HG03097 (cell line): ENCODE results near the gene PPP1R12A.

ENCODE experiments used
- ATAC-seq: cut with Tn5 transposase; IDR thresholded peaks from one replicate; pipeline ENCODE4 v1.9.1; 2021; ENCODE audit not compliant: unreplicated experiment, low FRiP score

PPP1R12A gene

DNA sequence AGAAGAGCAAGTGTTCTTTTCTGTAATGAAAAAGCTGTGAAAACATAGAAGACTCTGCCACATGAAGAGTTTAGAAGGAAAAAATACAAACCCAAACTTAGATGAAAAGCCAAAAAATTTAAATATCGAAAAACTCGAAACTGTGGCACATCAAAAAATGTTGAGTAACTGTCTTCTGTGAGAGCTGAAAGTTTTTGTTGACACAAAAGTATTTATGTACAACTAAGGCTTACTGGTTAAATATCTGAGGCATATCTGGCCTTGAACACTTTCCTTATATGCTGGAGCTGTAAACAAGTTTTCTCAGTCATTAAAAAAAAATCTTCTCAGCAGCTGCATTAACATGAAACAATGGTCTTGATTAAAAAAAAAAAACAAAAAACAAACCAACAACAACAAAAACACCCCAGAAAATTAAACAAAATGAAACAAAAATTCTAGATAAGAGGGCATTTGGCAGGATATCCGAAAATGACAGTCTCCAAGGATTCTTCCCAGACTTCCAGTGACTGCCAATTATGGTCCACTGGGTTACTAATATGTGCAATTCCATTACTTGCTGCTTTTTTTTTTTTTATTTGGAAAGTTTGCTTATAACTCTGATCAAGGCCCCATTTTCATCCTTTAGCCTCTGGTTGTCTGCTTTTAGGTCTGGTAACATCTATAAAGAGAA, 159.4 kb downstream of the PPP1R12A start:
- ATAC-seq = no peak

DNA sequence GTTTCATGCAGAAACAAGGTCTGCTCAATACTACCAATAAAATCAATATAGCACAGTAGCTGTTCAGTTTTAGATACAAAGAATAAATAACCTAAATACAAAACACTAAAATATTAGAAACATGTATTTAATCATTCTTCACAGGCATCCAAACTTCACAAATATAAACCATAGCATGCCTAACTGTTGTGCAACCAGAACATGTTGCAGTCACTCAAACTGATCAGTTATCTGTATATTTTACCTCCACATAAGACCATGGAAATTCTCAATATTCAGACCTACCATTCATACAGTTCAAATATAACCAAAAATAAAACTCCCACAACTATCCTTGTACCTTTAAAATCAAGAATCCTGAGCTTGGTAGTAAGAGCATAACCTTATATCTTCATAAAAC, 161.0 kb downstream of the PPP1R12A start:
- no peak for ATAC-seq

DNA sequence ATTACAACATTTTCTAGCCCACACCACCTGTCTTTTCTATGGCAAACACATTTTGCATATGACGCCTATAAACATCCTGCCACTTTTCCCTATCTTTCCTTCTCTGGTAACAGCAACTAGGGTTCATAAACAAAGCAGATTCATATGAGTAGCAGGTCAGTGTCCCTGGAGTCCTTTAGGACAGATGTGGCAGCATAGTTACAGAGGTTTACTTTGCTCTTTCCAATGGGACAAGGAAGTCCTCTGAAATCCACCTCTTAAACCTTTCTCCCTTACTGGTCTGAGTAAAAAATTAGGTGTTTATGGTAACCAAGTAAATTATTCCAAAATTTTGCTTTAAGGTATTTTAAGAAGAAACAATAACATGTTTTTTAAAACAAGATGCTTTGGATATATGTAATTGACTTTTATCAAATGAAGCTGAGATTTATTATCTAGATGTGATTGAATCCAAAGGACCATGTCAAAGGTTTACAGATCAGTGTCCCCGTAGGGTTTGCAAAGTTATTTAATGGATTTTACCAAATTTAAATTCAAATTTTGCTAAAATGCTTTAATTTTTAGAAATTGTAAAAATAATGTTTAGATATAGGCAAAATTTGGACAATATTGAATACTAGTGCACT, 164.9 kb downstream of the PPP1R12A start:
- no peak for ATAC-seq

DNA sequence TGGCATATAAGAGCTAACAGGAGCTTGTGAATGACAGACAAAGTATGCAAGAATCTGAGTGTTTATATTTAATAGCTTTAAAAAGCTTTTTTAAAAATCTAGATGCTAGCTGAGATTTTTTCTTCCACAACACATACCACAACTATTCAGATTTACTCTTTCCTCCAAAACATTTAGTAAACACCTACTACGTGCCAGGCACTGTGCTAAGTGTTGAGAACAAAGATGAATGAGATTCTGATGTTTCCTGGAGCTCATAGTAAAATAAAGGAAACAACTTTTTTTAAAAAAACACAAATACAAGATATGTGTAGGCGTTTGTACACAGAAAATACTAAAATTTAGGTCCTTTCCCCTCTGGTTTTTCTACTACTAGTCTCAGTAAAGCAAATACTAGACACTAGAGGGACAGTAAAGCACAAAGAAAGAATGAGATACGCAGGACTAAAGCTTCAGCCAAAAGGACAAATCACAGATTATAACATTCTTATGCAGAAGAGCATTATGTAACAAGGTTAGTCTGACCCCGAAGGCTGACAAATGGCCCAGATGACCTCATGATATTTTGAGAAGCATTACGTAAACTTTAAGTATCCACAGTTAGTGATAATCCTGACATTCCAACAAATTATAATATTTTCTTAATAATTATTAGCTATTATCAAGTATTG, 165.6 kb downstream of the PPP1R12A start:
- ATAC-seq = no peak

DNA sequence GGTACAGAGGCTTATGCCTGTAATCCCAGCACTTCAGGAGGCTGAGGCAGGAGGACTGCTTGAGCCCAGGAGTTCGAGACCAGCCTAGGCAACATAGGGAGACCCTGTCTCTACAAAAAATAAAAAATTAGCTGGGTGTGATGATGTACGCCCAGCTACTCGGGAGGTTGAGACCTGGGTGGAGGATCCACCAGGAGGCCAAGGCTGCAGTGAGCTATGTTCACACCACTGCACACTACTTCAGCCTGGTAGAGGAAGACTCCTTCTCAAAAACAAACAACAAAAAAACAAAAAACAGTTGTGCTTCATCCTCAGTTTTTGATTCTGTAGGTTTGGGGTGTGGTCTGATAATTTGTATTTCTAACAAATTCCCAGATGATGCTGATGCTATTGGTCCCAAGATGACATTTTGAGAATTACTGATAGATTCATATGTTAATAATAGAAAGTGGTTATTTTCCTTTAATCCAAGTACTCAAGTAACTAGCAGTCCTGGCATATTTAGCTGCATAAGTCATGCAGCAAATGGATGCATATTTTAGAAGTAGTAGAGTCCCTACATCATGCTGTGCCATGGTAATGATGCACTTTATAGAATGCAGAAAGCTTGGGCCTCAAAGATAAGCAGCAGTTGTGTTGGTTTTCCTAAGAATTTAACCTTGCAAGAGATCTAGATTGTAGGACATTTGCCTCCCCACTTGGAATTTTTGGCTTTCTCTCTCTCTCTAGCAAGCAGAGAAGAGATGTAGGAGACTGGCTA, 168.0 kb downstream of the PPP1R12A start:
- ATAC-seq = no peak

DNA sequence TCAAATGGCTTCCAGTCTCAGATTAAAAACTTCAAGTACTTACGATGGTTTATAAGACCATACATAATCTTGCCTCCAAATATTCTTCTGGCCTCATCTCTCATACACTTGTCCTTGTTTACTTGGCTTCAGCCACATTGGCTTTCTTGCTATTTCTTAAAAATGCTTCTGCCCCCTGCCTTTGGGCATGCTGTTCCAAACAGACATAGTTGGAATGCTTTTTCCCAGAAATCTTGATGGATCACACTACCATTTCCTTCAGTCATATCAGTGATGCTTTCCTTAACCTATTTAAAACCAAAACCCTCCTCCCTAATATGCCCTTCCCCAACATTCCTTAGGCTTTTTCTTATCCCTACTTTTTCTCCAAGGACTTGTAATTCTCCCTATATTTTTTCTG, 169.7 kb downstream of the PPP1R12A start:
- ATAC-seq = no peak

DNA sequence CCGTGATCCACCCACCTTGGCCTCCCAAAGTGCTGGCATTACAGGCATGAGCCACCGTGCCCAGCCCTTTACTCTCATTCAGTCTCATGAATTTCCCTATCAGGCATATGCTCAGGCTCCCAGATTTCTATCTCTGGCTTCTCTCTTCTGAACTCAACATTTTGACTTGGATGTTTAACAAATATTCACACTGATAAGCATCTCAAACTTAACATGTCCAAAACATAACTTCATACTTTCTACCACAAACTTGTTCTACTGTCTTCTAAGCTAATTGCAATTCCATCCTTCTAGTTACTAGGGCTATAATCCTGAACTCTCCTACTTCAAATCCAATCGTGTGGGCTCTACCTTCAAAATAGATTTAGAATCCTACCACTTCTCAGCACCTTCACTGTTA, 170.3 kb downstream of the PPP1R12A start:
- ATAC-seq = no peak

DNA sequence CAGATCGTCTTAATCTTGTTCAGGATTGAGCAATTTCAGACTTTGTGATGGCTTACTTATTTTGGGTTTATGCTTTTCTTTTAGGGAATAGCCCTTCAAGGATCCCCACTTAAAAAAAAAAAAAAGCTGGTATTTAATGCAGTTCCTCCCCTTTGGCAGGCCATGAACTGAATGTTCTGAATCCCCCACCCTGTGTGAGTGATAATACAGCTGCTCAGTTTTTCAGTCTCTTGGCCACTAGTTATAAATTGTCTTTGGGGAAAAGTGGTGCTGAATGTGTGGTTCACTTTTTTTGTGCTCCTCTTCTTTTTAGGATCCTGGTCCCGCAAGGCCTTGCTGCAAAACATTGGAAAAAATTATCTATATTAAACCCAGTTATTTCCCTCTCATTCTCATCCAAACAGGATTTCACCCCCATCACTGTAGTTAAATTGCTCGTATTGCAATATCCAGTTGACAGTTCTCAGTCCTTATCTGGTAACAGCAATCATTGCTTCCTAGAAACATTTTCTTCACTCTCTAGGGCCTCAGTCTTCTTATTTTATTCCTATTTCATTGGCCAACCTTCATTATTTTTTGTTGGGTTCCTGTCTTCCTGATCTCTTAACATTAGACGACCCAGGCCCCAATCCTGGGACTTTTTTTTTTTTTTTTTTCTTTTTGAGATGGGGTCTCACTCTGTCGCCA, 171.0 kb downstream of the PPP1R12A start:
- no peak for ATAC-seq

DNA sequence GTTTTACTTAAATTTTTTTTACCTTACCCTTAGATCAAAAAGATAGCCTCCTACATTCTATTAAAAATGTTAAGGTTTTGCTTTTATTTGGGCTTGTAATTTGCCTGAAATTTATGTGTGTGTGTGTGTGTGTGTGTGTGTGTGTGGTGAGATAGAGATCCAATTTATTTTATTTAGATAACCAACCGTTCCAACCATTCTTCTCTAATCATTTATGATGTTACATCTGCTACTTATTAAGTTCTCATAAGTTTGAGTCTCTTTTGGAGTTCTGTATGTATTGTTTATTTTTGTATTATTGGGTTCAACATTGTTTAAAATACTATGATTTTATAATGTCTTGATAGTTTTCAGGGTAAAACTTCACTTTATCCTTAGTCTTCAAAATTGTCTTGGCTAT, 173.6 kb downstream of the PPP1R12A start:
- no peak for ATAC-seq

DNA sequence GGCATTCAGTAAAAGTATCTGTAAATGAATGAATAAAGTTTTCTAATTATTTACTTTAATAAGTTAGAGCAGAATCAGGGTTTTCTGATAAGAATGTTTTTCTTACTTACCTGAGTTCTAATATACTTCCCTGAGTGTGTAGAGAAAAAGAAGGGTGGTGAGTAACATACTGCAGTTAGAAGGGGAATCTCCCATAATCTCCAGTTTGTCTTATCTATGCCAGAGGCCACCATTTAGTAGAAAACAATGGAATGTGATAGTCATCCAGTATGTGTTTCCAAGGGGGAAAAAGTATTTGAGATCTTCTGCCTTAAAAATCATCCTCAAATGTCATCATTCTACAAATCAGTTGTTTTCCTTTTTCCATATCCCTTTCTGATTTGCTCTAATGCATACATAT, 187.6 kb downstream of the PPP1R12A start:
- no peak for ATAC-seq

DNA sequence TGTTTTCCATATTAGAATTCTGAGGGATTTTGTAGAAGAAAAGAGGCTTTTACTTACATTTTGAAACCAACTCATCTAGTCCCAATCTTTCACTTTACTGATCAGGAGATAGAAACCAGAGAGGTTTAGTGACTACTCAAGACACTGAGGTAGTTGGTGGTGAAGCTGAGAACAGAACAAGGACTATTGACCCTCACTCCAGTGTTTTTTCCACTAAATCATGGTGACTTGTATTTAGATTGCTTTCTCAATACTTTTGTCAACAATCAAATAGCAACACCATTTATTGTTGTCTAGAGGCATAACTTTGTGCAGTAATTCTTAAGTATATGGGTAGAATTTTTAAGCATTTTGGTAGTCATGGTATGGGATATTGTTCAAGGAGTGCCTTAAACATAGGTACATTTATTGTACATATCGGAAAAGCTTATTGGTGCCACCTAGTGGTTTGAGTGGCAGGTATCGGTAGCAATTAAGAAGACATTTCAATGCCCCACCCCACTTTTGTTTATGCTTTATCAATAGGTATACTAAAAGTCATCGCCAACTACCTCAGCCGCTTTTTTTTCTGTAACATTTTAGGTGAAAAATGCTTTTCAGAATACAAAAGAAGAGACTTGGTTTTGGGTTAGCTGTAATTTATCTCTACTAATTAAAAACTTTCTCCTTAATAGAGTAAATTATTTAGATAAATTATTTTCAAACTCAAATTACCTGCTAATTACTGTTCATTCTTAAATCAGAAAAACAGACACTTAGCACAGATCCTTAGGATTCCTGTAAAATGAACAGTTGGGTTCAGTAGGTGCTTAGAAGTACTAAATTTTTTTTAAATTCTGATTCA, 196.8 kb downstream of the PPP1R12A start:
- peak; percentile 70 for ATAC-seq

DNA sequence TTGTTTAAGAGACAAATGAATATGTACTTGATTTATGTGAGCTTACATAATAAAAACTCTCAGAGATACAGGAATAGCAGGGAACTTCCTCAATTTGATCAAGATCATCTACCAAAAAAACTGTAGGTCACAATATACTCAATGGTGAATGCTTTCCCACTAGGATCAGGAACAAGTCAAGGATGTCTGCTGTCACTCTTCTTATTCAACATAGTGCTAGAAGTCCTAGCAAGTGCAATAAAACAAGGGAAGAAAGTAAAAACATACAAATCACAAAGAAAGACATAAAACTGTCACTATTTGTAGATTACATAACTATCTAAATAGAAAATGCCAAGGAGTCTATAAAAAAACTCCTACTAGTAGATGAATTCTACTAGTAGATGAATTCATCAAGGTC, 202.3 kb downstream of the PPP1R12A start:
- ATAC-seq = no peak

DNA sequence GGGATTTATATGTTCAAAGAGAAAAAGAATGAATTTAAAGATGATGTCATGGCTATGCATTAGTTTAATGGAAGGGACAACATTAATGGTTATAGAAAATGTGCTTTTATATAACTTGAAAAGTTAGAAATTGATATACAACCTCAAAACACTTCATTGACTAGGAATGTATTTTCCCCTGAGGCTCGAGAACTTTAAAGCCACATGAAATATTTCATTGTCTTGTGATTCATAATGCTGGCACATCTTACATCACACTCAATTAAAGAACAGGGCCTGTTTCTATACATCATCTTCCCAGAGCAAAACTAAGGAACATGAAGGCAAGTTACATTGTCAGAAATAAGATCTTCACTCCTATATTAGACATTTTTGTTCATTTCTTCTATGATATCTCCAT, 208.9 kb downstream of the PPP1R12A start:
- ATAC-seq = no peak
